SK-N-SH (cell line): ENCODE measurements around the gene SLC22A15. TPM values are rescaled to one million over a fixed set of nuclear protein-coding genes. Genes with fewer than 3 reads are reported as not detected.

Experiments used
- CTCF ChIA-PET: fragments of 300-600, 350-600 bp; formaldehyde crosslinking; extraction: SDS; loops from one replicate; lab custom pipeline; 2021; lab: Yijun Ruan, JAX
- POLR2A ChIA-PET: fragments of 350-600 bp; sonication (Branson Sonifier 250); formaldehyde crosslinking; extraction: SDS; loops from one replicate; lab custom pipeline; 2020; ENCODE audit warnings: antibody characterized with exemption, inconsistent platforms; lab: Yijun Ruan, JAX
- DNase-seq: peaks from one replicate; pipeline ENCODE4 v3.0.0; 2012
- H2AFZ ChIP-seq: fragments of 200-600 bp; sonication (generic); 2 replicates; pipeline ENCODE4 v1.8.1; 2016; ENCODE audit warnings: antibody characterized with exemption, mild to moderate bottlenecking, low read depth
- H3F3A ChIP-seq: fragments of 200-600 bp; sonication (generic); replicated peaks from 2 replicates; pipeline ENCODE3; 2016; ENCODE audit warnings: antibody characterized with exemption, mild to moderate bottlenecking; ENCODE audit not compliant: insufficient read depth
- H3K27ac ChIP-seq, 2 experiments: fragments of 200-500 bp in 1 of 2; fragments of 200-600 bp in 1 of 2; sonication (Bioruptor generic) in 1 of 2; sonication (generic), shearing (Covaris generic) in 1 of 2; 2 replicates each; pipeline versions ENCODE4 v1.5.1 to v1.6.1; 2014 to 2016; ENCODE audit warnings: low read depth in 2 of 2, inconsistent platforms in 1 of 2, low read length in 1 of 2, mild to moderate bottlenecking in 1 of 2, mixed read lengths in 1 of 2
- H3K27me3 ChIP-seq: fragments of 200-600 bp; sonication (generic), shearing (Covaris generic); 2 replicates; pipeline ENCODE4 v1.6.1; 2016; ENCODE audit warnings: mixed run types; ENCODE audit not compliant: insufficient read depth
- H3K36me3 ChIP-seq, 2 experiments: fragments of 200-500 bp in 1 of 2; fragments of 200-600 bp in 1 of 2; sonication (Bioruptor generic) in 1 of 2; sonication (generic) in 1 of 2; replicated peaks in 1 of 2; 2 replicates each; pipeline versions ENCODE3 to v1.5.1; 2014 to 2016; ENCODE audit warnings: low read length in 1 of 2, mild to moderate bottlenecking in 1 of 2; ENCODE audit not compliant: insufficient read depth in 2 of 2, control insufficient read depth in 1 of 2
- H3K4me1 ChIP-seq, 2 experiments: fragments of 200-500 bp in 1 of 2; fragments of 200-600 bp in 1 of 2; sonication (Bioruptor generic) in 1 of 2; sonication (generic), shearing (Covaris generic) in 1 of 2; 2 replicates each; pipeline versions ENCODE4 v1.5.1 to v1.6.1; 2014 to 2016; ENCODE audit warnings: low read depth in 1 of 2, low read length in 1 of 2, mixed run types in 1 of 2; ENCODE audit not compliant: insufficient read depth in 2 of 2, control insufficient read depth in 1 of 2
- H3K4me2 ChIP-seq: fragments of 200-600 bp; sonication (generic), shearing (Covaris generic); 2 replicates; pipeline ENCODE4 v1.6.1; 2017; ENCODE audit warnings: mixed run types
- H3K4me3 ChIP-seq, 2 experiments: fragments of 200-500 bp in 1 of 2; fragments of 200-600 bp in 1 of 2; sonication (Bioruptor generic) in 1 of 2; sonication (generic), shearing (Covaris generic) in 1 of 2; 2 replicates each; pipeline versions ENCODE4 v1.5.1 to v1.8.1; 2014 to 2016; ENCODE audit warnings: low read depth in 2 of 2, inconsistent platforms in 1 of 2, low read length in 1 of 2, mild to moderate bottlenecking in 1 of 2, mixed read lengths in 1 of 2, moderate library complexity in 1 of 2
- H3K79me2 ChIP-seq: fragments of 200-600 bp; sonication (generic); 2 replicates; pipeline ENCODE4 v1.8.1; 2017; ENCODE audit warnings: mild to moderate bottlenecking; ENCODE audit not compliant: insufficient read depth
- H3K9ac ChIP-seq: fragments of 200-600 bp; sonication (generic); 2 replicates; pipeline ENCODE4 v1.6.1; 2017; ENCODE audit warnings: mixed run types
- H3K9me2 ChIP-seq: fragments of 200-600 bp; sonication (generic); 2 replicates; pipeline ENCODE4 v1.6.1; 2017; ENCODE audit warnings: mixed run types
- H3K9me3 ChIP-seq: fragments of 200-600 bp; sonication (generic); 2 replicates; pipeline ENCODE4 v1.6.1; 2017; ENCODE audit warnings: mixed run types, mild to moderate bottlenecking, moderate library complexity
- H4K20me1 ChIP-seq: fragments of 200-600 bp; sonication (generic); 2 replicates; pipeline ENCODE4 v1.6.1; 2017; ENCODE audit warnings: mild to moderate bottlenecking, mixed run types; ENCODE audit not compliant: insufficient read depth
- CTCF ChIP-seq: fragments of 200-600 bp; sonication (generic); IDR thresholded peaks from 2 replicates; pipeline ENCODE4 v1.6.1; 2017; ENCODE audit warnings: antibody characterized with exemption, mild to moderate bottlenecking, moderate library complexity
- MEF2A ChIP-seq: IDR thresholded peaks from 2 replicates; pipeline ENCODE4 v1.4.0; 2012; ENCODE audit warnings: low read depth, borderline replicate concordance
- TAF1 ChIP-seq: IDR thresholded peaks from 2 replicates; pipeline ENCODE4 v1.6.1; 2012; ENCODE audit warnings: low read depth, mild to moderate bottlenecking, low read length, moderate library complexity, borderline replicate concordance
- USF1 ChIP-seq: IDR thresholded peaks from 2 replicates; pipeline ENCODE4 v1.4.0; 2012; ENCODE audit warnings: low read depth, borderline replicate concordance
- WGBS: methylation state at CpG from one replicate; pipeline ENCODE4 v1.1.6; 2017; ENCODE audit warnings: low lambda C conversion rate; 5-methylcytosine and 5-hydroxymethylcytosine counted together
- polyA plus RNA-seq, 3 experiments: library from polyadenylated mRNA; depleted of rRNA; stranded (reverse); fragments of >200 nt; gene quantifications; 2 replicates each; pipeline ENCODE4 v1.2.3, GENCODE V29; 2012

SLC22A15 gene
- polyA plus RNA-seq, 1 of the 3 experiments (the other 2 are of a cell fraction) = 0.13 TPM

- no peaks in the 10 kb centered on the region for H3K9me2 ChIP-seq
- H3K36me3 ChIP-seq = no peaks in the 10 kb centered on the region
- no peak overlapping the region for H3K27ac ChIP-seq
- 34% methylated on average over 3 of the region's 3 CpGs for WGBS
- H3F3A ChIP-seq = peaks cover 5% of the 10 kb centered on the region
- no peaks in the 10 kb centered on the region for H3K27me3 ChIP-seq
- no peaks in the 10 kb centered on the region for H4K20me1 ChIP-seq
- CTCF ChIA-PET = no interaction called here
- H2AFZ ChIP-seq = no peak overlapping the region
- DNase-seq = no peak
- no peaks in the 10 kb centered on the region for H3K9me3 ChIP-seq
- no peak overlapping the region for H3K9ac ChIP-seq
- TF ChIP-seq CTCF = no peak
- no peak for TF ChIP-seq TAF1
- TF ChIP-seq MEF2A = no peak
- no peak for TF ChIP-seq USF1
- TF ChIP-seq, all 33 proteins: peak for 0
- no peak overlapping the region for H3K4me3 ChIP-seq
- H3K79me2 ChIP-seq = no peaks in the 10 kb centered on the region
- no peak overlapping the region for H3K4me2 ChIP-seq
- POLR2A ChIA-PET = no interaction called here
- peaks cover 0 to 7% of the 10 kb centered on the region in 2 experiments; a peak in 3 of 4 replicates for H3K4me1 ChIP-seq
These were observed 142.2 kb downstream of the SLC22A15 start for GRCh38 chr1:116118471-116118870.

Other genes with a start within 250 kb of the SLC22A15 start
- not detected in 2 replicates for gene CASQ2, start 207.8 kb upstream of the SLC22A15 start, polyA plus RNA-seq (2012; rRNA removed)
- gene NHLH2, start 135.4 kb upstream of the SLC22A15 start, polyA plus RNA-seq (2012; rRNA removed) = not detected in 2 replicates
- not detected in 2 replicates for gene MAB21L3, start 134.9 kb downstream of the SLC22A15 start, polyA plus RNA-seq (2012; rRNA removed)